Measurements from ENCODE around the gene HLA-B.

DNA sequence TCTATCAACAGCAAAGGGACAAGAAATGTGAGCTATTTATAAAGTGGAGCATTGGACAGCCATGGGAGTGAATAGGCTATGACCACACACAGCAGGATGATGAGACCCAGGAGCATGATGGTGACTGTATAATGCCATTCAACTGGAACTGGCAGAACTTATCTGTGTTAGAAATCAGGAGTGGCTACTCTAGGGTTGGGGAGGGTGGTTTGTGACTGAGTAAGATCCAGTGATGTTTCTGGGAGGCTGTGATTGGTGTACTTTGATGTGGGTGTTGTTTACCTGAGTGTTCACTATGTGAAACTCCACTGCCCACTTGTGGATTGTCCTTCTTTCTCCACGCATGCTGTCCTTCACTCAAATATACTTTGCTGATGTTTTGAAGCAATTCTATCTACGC is 11.5 kb upstream of the HLA-B start:
- TF ChIP-seq, protein P1, sequence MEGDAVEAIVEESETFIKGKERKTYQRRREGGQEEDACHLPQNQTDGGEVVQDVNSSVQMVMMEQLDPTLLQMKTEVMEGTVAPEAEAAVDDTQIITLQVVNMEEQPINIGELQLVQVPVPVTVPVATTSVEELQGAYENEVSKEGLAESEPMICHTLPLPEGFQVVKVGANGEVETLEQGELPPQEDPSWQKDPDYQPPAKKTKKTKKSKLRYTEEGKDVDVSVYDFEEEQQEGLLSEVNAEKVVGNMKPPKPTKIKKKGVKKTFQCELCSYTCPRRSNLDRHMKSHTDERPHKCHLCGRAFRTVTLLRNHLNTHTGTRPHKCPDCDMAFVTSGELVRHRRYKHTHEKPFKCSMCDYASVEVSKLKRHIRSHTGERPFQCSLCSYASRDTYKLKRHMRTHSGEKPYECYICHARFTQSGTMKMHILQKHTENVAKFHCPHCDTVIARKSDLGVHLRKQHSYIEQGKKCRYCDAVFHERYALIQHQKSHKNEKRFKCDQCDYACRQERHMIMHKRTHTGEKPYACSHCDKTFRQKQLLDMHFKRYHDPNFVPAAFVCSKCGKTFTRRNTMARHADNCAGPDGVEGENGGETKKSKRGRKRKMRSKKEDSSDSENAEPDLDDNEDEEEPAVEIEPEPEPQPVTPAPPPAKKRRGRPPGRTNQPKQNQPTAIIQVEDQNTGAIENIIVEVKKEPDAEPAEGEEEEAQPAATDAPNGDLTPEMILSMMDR (IDR thresholded peaks at IDR 0.05; ENCODE audit: low read length): no peak
- TF ChIP-seq EZH2 (optimal IDR thresholded peaks at IDR 0.05; ENCODE audit: low read depth, low read length): no peak
- TF ChIP-seq EZH2phosphoT487 (IDR thresholded peaks at IDR 0.05; ENCODE audit: low read length): no peak
